Measurements from ENCODE around the gene EPHA6.

DNA sequence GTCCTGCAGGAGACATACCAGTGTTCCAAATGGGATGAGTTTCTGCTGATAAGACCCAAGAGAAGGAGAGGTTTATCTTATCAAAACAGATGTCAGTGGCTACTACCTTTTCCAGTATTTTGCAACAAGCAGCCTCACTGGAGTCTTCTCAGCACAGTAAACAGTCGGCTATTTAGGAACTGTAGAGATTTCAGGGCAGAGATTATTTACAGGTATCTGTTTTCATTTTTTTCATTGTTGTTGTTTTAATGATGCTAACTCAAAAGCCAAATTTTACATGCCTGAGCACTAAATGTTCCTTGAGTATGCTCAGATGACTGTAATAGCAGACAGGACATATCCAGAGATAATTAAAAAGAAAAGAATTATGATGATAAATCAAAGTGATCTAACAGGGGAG is 252.1 kb downstream of the EPHA6 start:
- no peak for TF ChIP-seq CTCF (IDR thresholded peaks at IDR 0.05; ENCODE audit: low read length)
- TF ChIP-seq EZH2 (IDR thresholded peaks at IDR 0.05; ENCODE audit: borderline replicate concordance, low read length), result no peak

Data from OCI-LY1 (cell line).